ENCODE measurements around the gene FBXL3.
A peak's percentile ranks its signal among the peaks of the same experiment; 100 is the strongest.

The FBXL3 gene

GRCh38 chr13:76973920-76974617, 52.9 kb downstream of the FBXL3 start:
- H3K9ac ChIP-seq (ENCODE audit: low read length): no peak overlapping the region
- no peaks in the 10 kb centered on the region for H3K27me3 ChIP-seq (ENCODE audit: insufficient read depth, low read length)
- no peak overlapping the region for H2AK5ac ChIP-seq (ENCODE audit: low read length)
- H2AFZ ChIP-seq (ENCODE audit: insufficient read depth, low read length, poor library complexity): no peak overlapping the region
- H4K12ac ChIP-seq (ENCODE audit: low read depth, low read length): no peak overlapping the region
- H3K36me3 ChIP-seq (ENCODE audit: control insufficient read depth in 1 of 2, insufficient read depth in 2 of 2, low read length in 2 of 2): peaks cover 0 to 2% of the 10 kb centered on the region in 2 experiments
- no peak overlapping the region for H3K4me3 ChIP-seq (ENCODE audit: low read depth, low read length)
- WGBS (ENCODE audit: extremely low coverage, insufficient coverage, insufficient read length): no CpG with 5 or more reads among the region's 6 CpGs
- H4K8ac ChIP-seq (ENCODE audit: low read depth, low read length): no peak overlapping the region
- H3K4me2 ChIP-seq (ENCODE audit: low read length): no peak overlapping the region
- H2BK120ac ChIP-seq (ENCODE audit: insufficient read depth, low read length, poor library complexity): peak overlapping the region; percentile 73
- peak overlapping the region; percentile 54 for H2BK12ac ChIP-seq (ENCODE audit: low read length)
- H3K14ac ChIP-seq (ENCODE audit: low read length): no peak overlapping the region
- peaks cover 9% of the 10 kb centered on the region for H3K79me1 ChIP-seq (ENCODE audit: low read length)
- H3K27ac ChIP-seq (ENCODE audit: low read depth, low read length): peak overlapping the region; percentile 80
- H3K79me2 ChIP-seq (ENCODE audit: control insufficient read depth, insufficient read depth, low read length, poor library complexity): peaks cover 2% of the 10 kb centered on the region
- H3K9me3 ChIP-seq (ENCODE audit: insufficient read depth, low read depth, low read length): no peaks in the 10 kb centered on the region
- no peak overlapping the region for H3K4ac ChIP-seq (ENCODE audit: low read depth, low read length)
- no peak overlapping the region for H3K23ac ChIP-seq (ENCODE audit: low read length)
- peak; percentile 81 to 84 for DNase-seq
- peak overlapping the region; percentile 43 for H4K91ac ChIP-seq (ENCODE audit: low read depth, low read length)
- peaks cover 3 to 20% of the 10 kb centered on the region in 2 experiments for H3K4me1 ChIP-seq (ENCODE audit: control insufficient read depth in 1 of 2, insufficient read depth in 2 of 2, low read length in 2 of 2)
- peak overlapping the region; percentile 75 for H2BK5ac ChIP-seq (ENCODE audit: low read depth, low read length, poor library complexity)
- H3K18ac ChIP-seq (ENCODE audit: low read length): peak overlapping the region; percentile 61

- no peak overlapping the region for H2AK5ac ChIP-seq (ENCODE audit: low read length)
- no peak overlapping the region for H3K9ac ChIP-seq (ENCODE audit: low read length)
- no peak overlapping the region for H2BK5ac ChIP-seq (ENCODE audit: low read depth, low read length, poor library complexity)
- H3K4me1 ChIP-seq (ENCODE audit: control insufficient read depth in 1 of 2, insufficient read depth in 2 of 2, low read length in 2 of 2): peaks cover 11 to 31% of the 10 kb centered on the region in 2 experiments
- no CpG with 5 or more reads among the region's 19 CpGs for WGBS (ENCODE audit: extremely low coverage, insufficient coverage, insufficient read length)
- no peak overlapping the region for H2AFZ ChIP-seq (ENCODE audit: insufficient read depth, low read length, poor library complexity)
- H4K12ac ChIP-seq (ENCODE audit: low read depth, low read length): no peak overlapping the region
- H3K27ac ChIP-seq (ENCODE audit: low read depth, low read length): no peak overlapping the region
- peaks cover 12% of the 10 kb centered on the region for H3K79me1 ChIP-seq (ENCODE audit: low read length)
- H3K4ac ChIP-seq (ENCODE audit: low read depth, low read length): no peak overlapping the region
- H4K8ac ChIP-seq (ENCODE audit: low read depth, low read length): no peak overlapping the region
- no peak overlapping the region for H2BK12ac ChIP-seq (ENCODE audit: low read length)
- H4K91ac ChIP-seq (ENCODE audit: low read depth, low read length): no peak overlapping the region
- H3K36me3 ChIP-seq (ENCODE audit: control insufficient read depth in 1 of 2, insufficient read depth in 2 of 2, low read length in 2 of 2): no peaks in the 10 kb centered on the region
- H3K27me3 ChIP-seq (ENCODE audit: insufficient read depth, low read length): no peaks in the 10 kb centered on the region
- no peak overlapping the region for H2BK120ac ChIP-seq (ENCODE audit: insufficient read depth, low read length, poor library complexity)
- no peaks in the 10 kb centered on the region for H3K9me3 ChIP-seq (ENCODE audit: insufficient read depth, low read depth, low read length)
- H3K14ac ChIP-seq (ENCODE audit: low read length): no peak overlapping the region
- H3K4me3 ChIP-seq (ENCODE audit: low read depth, low read length): no peak overlapping the region
- no peak overlapping the region for H3K4me2 ChIP-seq (ENCODE audit: low read length)
- H3K79me2 ChIP-seq (ENCODE audit: control insufficient read depth, insufficient read depth, low read length, poor library complexity): no peaks in the 10 kb centered on the region
- no peak for DNase-seq
- H3K23ac ChIP-seq (ENCODE audit: low read length): no peak overlapping the region
- H3K18ac ChIP-seq (ENCODE audit: low read length): no peak overlapping the region
Observed at GRCh38 chr13:76971851-76972829, 54.8 kb downstream of the FBXL3 start.

- Histone ChIP-seq H3K23ac (ENCODE audit: low read length) (no peak overlapping the region), H3K79me1 (ENCODE audit: low read length) (peaks cover 12% of the 10 kb centered on the region), H3K14ac (ENCODE audit: low read length) (no peak overlapping the region), H2BK12ac (ENCODE audit: low read length) (peak overlapping the region; percentile 2), H3K4me2 (ENCODE audit: low read length) (no peak overlapping the region), H3K27ac (ENCODE audit: low read depth, low read length) (no peak overlapping the region), H2BK120ac (ENCODE audit: insufficient read depth, low read length, poor library complexity) (no peak overlapping the region), H3K4me3 (ENCODE audit: low read depth, low read length) (no peak overlapping the region), H4K91ac (ENCODE audit: low read depth, low read length) (no peak overlapping the region), H3K18ac (ENCODE audit: low read length) (no peak overlapping the region), H3K27me3 (ENCODE audit: insufficient read depth, low read length) (no peaks in the 10 kb centered on the region), H3K4me1 (ENCODE audit: control insufficient read depth in 1 of 2, insufficient read depth in 2 of 2, low read length in 2 of 2) (peaks cover 11 to 32% of the 10 kb centered on the region in 2 experiments), H2AK5ac (ENCODE audit: low read length) (no peak overlapping the region), H4K8ac (ENCODE audit: low read depth, low read length) (no peak overlapping the region), H3K9ac (ENCODE audit: low read length) (no peak overlapping the region), H3K79me2 (ENCODE audit: control insufficient read depth, insufficient read depth, low read length, poor library complexity) (no peaks in the 10 kb centered on the region), H3K9me3 (ENCODE audit: insufficient read depth, low read depth, low read length) (no peaks in the 10 kb centered on the region), H3K4ac (ENCODE audit: low read depth, low read length) (no peak overlapping the region), H4K12ac (ENCODE audit: low read depth, low read length) (no peak overlapping the region), H3K36me3 (ENCODE audit: control insufficient read depth in 1 of 2, insufficient read depth in 2 of 2, low read length in 2 of 2) (no peaks in the 10 kb centered on the region), H2BK5ac (ENCODE audit: low read depth, low read length, poor library complexity) (no peak overlapping the region), H2AFZ (ENCODE audit: insufficient read depth, low read length, poor library complexity) (no peak overlapping the region)
- no CpG with 5 or more reads among the region's 3 CpGs for WGBS (ENCODE audit: extremely low coverage, insufficient coverage, insufficient read length)
- no peak for DNase-seq
Observed at GRCh38 chr13:76971215-76971614, 55.7 kb downstream of the FBXL3 start.

GRCh38 chr13:76969488-76970365, 57.2 kb downstream of the FBXL3 start:
- Histone ChIP-seq H3K79me1 (ENCODE audit: low read length) (peaks cover 12% of the 10 kb centered on the region), H3K18ac (ENCODE audit: low read length) (no peak overlapping the region), H2BK120ac (ENCODE audit: insufficient read depth, low read length, poor library complexity) (no peak overlapping the region)

More at GRCh38 chr13:76969488-76970365, 57.2 kb downstream of the FBXL3 start:
- H3K23ac ChIP-seq (ENCODE audit: low read length): no peak overlapping the region
- no peak overlapping the region for H4K8ac ChIP-seq (ENCODE audit: low read depth, low read length)
- DNase-seq: peak; percentile 87 to 88
- no peaks in the 10 kb centered on the region for H3K36me3 ChIP-seq (ENCODE audit: control insufficient read depth in 1 of 2, insufficient read depth in 2 of 2, low read length in 2 of 2)
- no peak overlapping the region for H3K14ac ChIP-seq (ENCODE audit: low read length)
- no peak overlapping the region for H3K4me3 ChIP-seq (ENCODE audit: low read depth, low read length)
- no peak overlapping the region for H2BK12ac ChIP-seq (ENCODE audit: low read length)
- H3K9me3 ChIP-seq (ENCODE audit: insufficient read depth, low read depth, low read length): no peaks in the 10 kb centered on the region
- H4K91ac ChIP-seq (ENCODE audit: low read depth, low read length): no peak overlapping the region
- no peaks in the 10 kb centered on the region for H3K79me2 ChIP-seq (ENCODE audit: control insufficient read depth, insufficient read depth, low read length, poor library complexity)
- H3K4me1 ChIP-seq (ENCODE audit: control insufficient read depth in 1 of 2, insufficient read depth in 2 of 2, low read length in 2 of 2): peaks cover 11 to 32% of the 10 kb centered on the region in 2 experiments
- no peak overlapping the region for H3K4ac ChIP-seq (ENCODE audit: low read depth, low read length)
- no peak overlapping the region for H4K12ac ChIP-seq (ENCODE audit: low read depth, low read length)
- no peak overlapping the region for H2AK5ac ChIP-seq (ENCODE audit: low read length)
- H2AFZ ChIP-seq (ENCODE audit: insufficient read depth, low read length, poor library complexity): no peak overlapping the region
- no peak overlapping the region for H3K27ac ChIP-seq (ENCODE audit: low read depth, low read length)
- H3K27me3 ChIP-seq (ENCODE audit: insufficient read depth, low read length): no peaks in the 10 kb centered on the region
- no CpG with 5 or more reads among the region's 5 CpGs for WGBS (ENCODE audit: extremely low coverage, insufficient coverage, insufficient read length)
- H3K4me2 ChIP-seq (ENCODE audit: low read length): no peak overlapping the region
- H3K9ac ChIP-seq (ENCODE audit: low read length): no peak overlapping the region
- H2BK5ac ChIP-seq (ENCODE audit: low read depth, low read length, poor library complexity): no peak overlapping the region
